ENCODE data around the gene FKBP14.

Gene FKBP14

GRCh38 chr7:30034501-30034900 lies 8.0 kb upstream of the FKBP14 start:
- DNase-seq (ENCODE audit: low spot score) = no peak

- DNase-seq (ENCODE audit: low spot score) = no peak
Observed at GRCh38 chr7:30032310-30033125, 6.0 kb upstream of the FKBP14 start.

- DNase-seq (ENCODE audit: low spot score) = peak; percentile 61
Observed at GRCh38 chr7:30029696-30030095, 3.2 kb upstream of the FKBP14 start.

GRCh38 chr7:30028749-30029635 lies 2.5 kb upstream of the FKBP14 start:
- peak; percentile 68 for DNase-seq (ENCODE audit: low spot score)

GRCh38 chr7:30028216-30028748 lies 1.8 kb upstream of the FKBP14 start, which contains the start of gene PLEKHA8:
Gene PLEKHA8, plus strand, starts transcription at chr7:30028412. Its CDS starts 351 bp downstream, at chr7:30028763.
- DNase-seq (ENCODE audit: low spot score) = peak; percentile 85

GRCh38 chr7:30027740-30028215 lies 1.3 kb upstream of the FKBP14 start:
- no peak for DNase-seq (ENCODE audit: low spot score)

- DNase-seq (ENCODE audit: low spot score) = peak; percentile 76
Observed at GRCh38 chr7:30027065-30027456, 559 bp upstream of the FKBP14 start.

- no peak for DNase-seq (ENCODE audit: low spot score)
Observed at GRCh38 chr7:30023524-30023923, 3.0 kb downstream of the FKBP14 start.

GRCh38 chr7:30022991-30023390 lies 3.5 kb downstream of the FKBP14 start:
- no peak for DNase-seq (ENCODE audit: low spot score)

- DNase-seq (ENCODE audit: low spot score) = no peak
Observed at GRCh38 chr7:30020535-30020934, 6.0 kb downstream of the FKBP14 start.

GRCh38 chr7:30019960-30020359 lies 6.5 kb downstream of the FKBP14 start:
- no peak for DNase-seq (ENCODE audit: low spot score)

GRCh38 chr7:30019387-30019786 lies 7.1 kb downstream of the FKBP14 start:
- DNase-seq (ENCODE audit: low spot score) = no peak

GRCh38 chr7:30018451-30018850 lies 8.1 kb downstream of the FKBP14 start:
- no peak for DNase-seq (ENCODE audit: low spot score)

- DNase-seq (ENCODE audit: low spot score) = no peak
Observed at GRCh38 chr7:30012757-30013156, 13.7 kb downstream of the FKBP14 start.

- DNase-seq (ENCODE audit: low spot score) = no peak
Observed at GRCh38 chr7:30010021-30010420, 16.5 kb downstream of the FKBP14 start.

- DNase-seq (ENCODE audit: low spot score) = no peak
Observed at GRCh38 chr7:30005464-30005863, 21.0 kb downstream of the FKBP14 start.

GRCh38 chr7:30003098-30003497 lies 23.4 kb downstream of the FKBP14 start:
- DNase-seq (ENCODE audit: low spot score) = no peak

GRCh38 chr7:30001998-30002397 lies 24.5 kb downstream of the FKBP14 start:
- no peak for DNase-seq (ENCODE audit: low spot score)

- DNase-seq (ENCODE audit: low spot score) = no peak
Observed at GRCh38 chr7:29998489-29998888, 28.0 kb downstream of the FKBP14 start.

- no peak for DNase-seq (ENCODE audit: low spot score)
Observed at GRCh38 chr7:29996321-29996720, 30.2 kb downstream of the FKBP14 start.

- no peak for DNase-seq (ENCODE audit: low spot score)
Observed at GRCh38 chr7:29995652-29996051, 30.9 kb downstream of the FKBP14 start.

GRCh38 chr7:29993140-29993539 lies 33.4 kb downstream of the FKBP14 start:
- DNase-seq (ENCODE audit: low spot score) = no peak

- no peak for DNase-seq (ENCODE audit: low spot score)
Observed at GRCh38 chr7:29991937-29992336, 34.6 kb downstream of the FKBP14 start.

Data from SW480 (cell line).